Activated CD4-positive, alpha-beta T cell treated with anti-CD3 and anti-CD28 coated beads for 1 hour (primary cell): ENCODE results near the gene LAMTOR3.
"Not testable (repeated sequence)": the region's sequence is repeated elsewhere in the genome, so short reads cannot be mapped to it uniquely, and the experiment has no call there.

ENCODE experiments used
- DNase-seq: peaks from one replicate; pipeline ENCODE4 v3.0.0-alpha.2; 2020

LAMTOR3 gene

GRCh38 chr4:99861120-99861905 lies 32.9 kb downstream of the LAMTOR3 start:
- DNase-seq: no peak

GRCh38 chr4:99860521-99860920 lies 33.7 kb downstream of the LAMTOR3 start:
- DNase-seq: no peak

GRCh38 chr4:99859618-99860017 lies 34.6 kb downstream of the LAMTOR3 start:
- no peak for DNase-seq

GRCh38 chr4:99857307-99857706 lies 36.9 kb downstream of the LAMTOR3 start:
- no peak for DNase-seq

DNA sequence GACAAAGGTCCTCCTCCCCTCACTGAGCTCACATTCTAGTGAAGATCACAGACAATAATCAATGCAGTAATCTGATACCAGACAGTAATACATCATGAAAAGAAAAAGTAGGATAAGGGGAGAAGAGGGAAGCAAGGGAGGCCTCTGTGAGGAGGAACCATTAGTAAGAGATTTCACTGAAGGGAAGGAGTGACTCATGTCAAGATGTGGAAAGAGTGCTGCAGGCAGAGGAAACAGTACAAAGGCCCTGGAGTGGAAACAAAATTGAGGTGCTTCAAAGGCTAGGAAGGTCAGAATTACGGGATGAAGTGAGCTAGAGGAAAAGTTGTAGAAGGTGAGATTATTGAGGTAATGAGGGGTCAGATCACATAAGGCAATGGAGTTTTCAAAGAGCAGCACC lies 38.1 kb downstream of the LAMTOR3 start:
- DNase-seq: no peak

DNA sequence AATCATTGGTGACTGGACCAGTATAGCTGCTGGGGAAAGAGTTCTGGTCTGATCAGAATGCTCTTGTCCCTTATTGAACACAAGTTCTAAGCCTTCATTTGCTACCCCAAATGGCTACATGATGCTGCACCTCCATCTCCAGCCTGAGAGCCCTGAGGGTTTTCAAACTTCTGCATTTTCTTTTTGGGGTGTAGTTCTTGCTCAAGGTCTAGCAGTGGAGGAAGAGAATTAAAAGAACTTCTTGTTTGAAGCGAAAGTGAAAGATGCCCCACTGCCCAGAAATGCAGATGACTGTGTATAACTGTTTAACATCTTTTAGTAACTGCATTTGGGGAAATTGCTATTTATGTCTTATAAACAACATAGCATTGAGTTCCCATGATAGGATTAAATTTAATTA lies 38.5 kb downstream of the LAMTOR3 start:
- DNase-seq: no peak

DNA sequence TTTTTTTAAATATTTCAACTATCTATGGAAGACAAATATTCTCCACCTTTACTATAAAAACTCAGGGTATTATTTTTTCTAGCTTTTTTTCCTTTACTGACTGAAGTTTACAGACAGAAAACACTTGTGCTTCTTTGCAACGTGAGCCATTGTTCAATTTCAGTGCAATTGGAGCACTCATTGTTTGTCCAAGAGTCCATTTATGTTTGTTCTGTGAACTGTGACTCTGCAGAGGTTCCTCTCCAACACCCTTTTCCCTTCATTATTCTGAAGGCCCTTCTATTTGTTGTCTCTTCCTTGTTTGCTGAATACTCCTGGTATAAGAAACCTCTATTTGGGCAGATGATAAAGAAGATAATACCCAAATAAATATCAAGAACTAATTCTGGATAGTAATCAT lies 40.2 kb downstream of the LAMTOR3 start:
- no peak for DNase-seq

DNA sequence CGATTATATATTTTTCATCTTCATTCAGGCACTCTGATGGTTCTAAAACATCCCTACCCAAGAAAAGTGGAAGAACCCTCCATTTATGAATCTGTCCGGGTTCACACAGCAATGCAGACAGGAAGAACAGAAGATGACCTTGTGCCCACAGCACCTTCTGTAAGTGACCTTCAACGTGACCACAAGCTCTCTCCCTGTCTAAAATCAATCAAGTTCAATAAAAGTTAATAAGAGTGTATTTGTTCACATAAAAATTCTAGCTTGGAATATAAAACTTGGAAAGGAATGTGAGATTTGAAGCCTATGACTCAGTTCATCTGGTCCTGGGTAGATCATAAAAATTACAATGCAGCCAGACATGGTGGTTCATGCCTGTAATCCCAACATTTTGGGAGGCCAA lies 41.0 kb downstream of the LAMTOR3 start:
- no peak for DNase-seq

DNA sequence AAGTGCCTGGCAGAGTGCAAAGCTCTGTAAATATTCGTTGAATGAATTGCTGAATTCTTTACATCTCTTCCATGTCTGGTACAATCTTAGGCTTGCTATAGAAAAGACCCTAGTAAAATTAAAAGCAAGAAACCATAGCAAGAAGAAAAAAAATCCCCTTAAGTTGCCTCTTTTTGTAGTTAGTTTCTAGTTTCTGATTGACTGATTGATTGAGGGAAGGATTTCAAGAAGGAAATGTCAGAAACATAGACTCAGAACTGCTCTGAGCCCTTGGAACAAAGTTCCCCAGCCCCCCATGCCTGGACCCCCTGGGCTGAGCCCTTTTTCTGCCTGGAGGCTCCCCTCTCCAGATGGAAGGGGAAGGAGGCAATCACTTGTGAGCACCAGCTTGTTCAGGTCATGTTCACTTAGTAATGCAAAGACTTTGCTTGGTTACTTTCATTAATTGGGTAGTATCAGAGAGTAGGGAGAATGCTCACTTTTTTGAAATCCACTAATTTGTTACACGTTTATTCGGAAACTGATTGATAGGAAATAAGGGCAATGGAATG lies 42.0 kb downstream of the LAMTOR3 start:
- no peak for DNase-seq

GRCh38 chr4:99848591-99849001 lies 45.6 kb downstream of the LAMTOR3 start:
- no peak for DNase-seq

GRCh38 chr4:99847362-99847976 lies 46.8 kb downstream of the LAMTOR3 start:
- no peak for DNase-seq

- DNase-seq: no peak
Measured at GRCh38 chr4:99846891-99847290, 47.3 kb downstream of the LAMTOR3 start.

DNA sequence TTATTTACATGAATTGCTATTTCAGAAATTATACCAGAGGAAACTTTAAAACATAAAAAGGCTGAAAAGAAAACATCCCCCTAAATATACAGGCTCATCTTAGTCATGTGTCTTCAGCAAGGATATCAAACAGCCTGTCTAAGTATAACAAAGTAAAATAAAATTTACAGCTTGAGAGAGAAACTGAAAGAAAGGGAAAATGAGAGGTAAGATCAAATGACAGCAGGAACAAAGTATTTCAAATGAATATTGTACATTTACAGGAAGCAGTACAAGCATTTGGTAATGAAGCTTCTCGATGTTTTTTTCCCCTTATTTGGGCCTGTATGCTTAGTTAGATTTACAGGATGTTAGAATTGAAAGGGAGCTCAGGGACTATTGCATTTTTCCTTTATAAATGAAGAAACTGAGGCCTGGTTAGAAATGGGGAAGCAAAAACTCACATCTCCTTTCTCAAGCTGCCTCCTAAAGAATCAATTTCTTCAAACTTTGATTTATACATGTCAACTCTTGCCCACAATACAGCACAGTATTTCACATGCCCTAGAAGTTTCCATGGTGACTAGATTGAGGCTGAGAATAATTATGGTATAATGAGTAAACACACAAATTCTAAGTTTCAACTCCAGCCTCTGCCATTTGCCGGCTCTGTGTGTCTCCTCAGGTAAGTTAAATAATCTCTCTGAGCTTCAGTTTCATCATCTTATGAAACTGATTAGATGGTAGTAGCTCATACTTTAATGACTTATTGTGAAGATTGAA lies 48.3 kb downstream of the LAMTOR3 start:
- DNase-seq: no peak

DNA sequence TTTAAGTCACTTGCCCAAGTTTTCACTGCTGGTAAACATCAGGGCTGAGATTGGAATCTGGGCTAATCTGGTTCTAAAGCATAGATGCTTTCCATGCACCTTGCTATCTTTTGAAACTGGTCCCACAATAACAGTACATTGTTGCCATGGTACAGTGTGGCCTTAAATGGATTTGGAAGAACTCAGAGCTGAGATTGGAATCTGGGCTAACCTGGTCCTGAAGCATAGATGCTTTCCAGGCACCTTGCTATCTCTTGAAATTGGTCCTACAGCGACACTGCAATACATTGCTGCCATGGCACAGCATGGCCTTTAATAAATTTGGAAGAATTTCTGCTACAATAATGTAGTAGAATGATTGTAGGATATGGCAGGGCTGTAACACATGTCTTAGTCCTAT lies 49.0 kb downstream of the LAMTOR3 start:
- no peak for DNase-seq

- no peak for DNase-seq
Measured at GRCh38 chr4:99844048-99844447, 50.2 kb downstream of the LAMTOR3 start.

GRCh38 chr4:99843413-99843812 lies 50.8 kb downstream of the LAMTOR3 start:
- no peak for DNase-seq

- DNase-seq: no peak
Measured at GRCh38 chr4:99841129-99841528, 53.1 kb downstream of the LAMTOR3 start.

- no peak for DNase-seq
Measured at GRCh38 chr4:99838927-99839326, 55.3 kb downstream of the LAMTOR3 start.

- no peak for DNase-seq
Measured at GRCh38 chr4:99835942-99836341, 58.3 kb downstream of the LAMTOR3 start.

GRCh38 chr4:99834569-99834968 lies 59.7 kb downstream of the LAMTOR3 start:
- no peak for DNase-seq

DNA sequence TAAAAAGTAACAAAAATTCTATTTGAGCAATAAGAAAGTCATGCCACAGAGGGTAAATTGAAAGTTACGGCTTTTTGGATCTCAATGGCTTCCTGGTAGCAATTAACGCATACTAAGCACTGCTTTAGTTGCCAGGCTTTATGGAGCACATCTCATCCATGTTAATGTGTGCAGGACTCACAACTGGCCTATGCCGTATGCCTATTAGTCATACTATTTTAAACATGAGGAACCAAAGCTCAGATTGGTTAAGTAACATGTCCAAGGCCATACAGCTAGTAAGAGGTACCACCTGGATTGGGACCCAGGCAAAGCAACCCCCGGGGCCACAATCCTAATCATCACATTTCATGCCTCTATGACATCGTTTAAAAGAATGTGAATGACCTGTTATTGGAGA lies 60.5 kb downstream of the LAMTOR3 start:
- no peak for DNase-seq

GRCh38 chr4:99832758-99833157 lies 61.5 kb downstream of the LAMTOR3 start:
- no peak for DNase-seq

DNA sequence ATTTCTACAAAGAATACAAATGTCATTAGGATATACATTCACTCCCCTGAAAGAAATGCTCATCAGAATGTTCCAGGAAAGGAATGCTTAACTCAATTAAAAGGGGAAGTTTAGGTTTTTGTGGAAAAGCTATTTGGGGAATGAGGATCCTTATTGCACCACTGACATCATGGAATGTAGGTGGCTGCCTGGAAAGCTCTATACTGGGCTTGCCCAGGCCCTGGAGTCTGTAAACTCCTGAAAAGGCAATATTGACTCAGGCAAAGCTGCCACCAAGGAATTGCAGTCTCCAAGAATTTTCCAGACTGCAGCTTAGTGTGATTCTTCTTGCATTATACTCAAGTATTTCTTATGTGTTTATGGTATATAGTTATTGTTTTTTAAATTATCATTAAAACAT lies 61.9 kb downstream of the LAMTOR3 start:
- no peak for DNase-seq

DNA sequence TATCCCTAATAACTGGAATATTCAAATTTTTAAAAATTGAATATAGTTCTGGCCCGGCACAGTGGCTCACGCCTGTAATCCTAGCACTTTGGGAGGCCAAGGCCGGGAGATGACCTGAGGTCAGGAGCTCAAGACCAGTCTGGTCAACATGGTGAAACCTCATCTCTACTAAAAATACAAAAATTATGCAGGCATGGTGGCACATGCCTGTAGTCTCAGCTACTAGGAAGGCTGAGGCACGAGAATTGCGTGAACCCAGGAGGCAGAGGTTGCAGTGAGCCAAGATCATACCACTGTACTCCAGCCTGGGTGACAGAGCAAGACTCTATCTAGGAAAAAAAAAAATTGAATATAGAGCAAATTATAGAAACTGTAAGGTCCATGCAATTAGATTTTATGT lies 64.2 kb downstream of the LAMTOR3 start:
- not testable (repeated sequence) for DNase-seq
